Endothelial cell of umbilical vein (primary cell): ENCODE data around the gene SKIDA1. TPM values are rescaled to one million over a fixed set of nuclear protein-coding genes. Genes with fewer than 3 reads are reported as not detected.

Experiments
- BruUV-seq: library from RNA; stranded (reverse); fragments of 400-500 nt; replicated peaks from 2 replicates; lab custom pipeline; 2021; lab: Mats Ljungman, UMichigan
- CTCF ChIA-PET: fragments of 300-600, 350-600 bp; sonication (Branson Sonifier 250); formaldehyde crosslinking; loops from one replicate; lab custom pipeline; 2021; ENCODE audit warnings: antibody characterized with exemption, inconsistent platforms; lab: Charles Lee
- POLR2A ChIA-PET: fragments of 300-600, 350-600 bp; sonication (Branson Sonifier 250); formaldehyde crosslinking; loops from one replicate; lab custom pipeline; 2021; ENCODE audit warnings: antibody characterized with exemption, inconsistent platforms; lab: Charles Lee
- DNase-seq: peaks from one replicate; pipeline ENCODE4 v3.0.0-alpha.2; 2011; ENCODE audit warnings: low read depth, low spot score
- FAIRE-seq: peaks from 2 replicates; lab custom pipeline; 2011; peaks lifted over from hg19 to GRCh38; lab: Jason Lieb, UNC
- H2AFZ ChIP-seq: 2 replicates; pipeline ENCODE4 v1.6.0; 2012; ENCODE audit warnings: low read depth, low read length, control low read depth, inconsistent platforms
- H3K27ac ChIP-seq: 2 replicates; pipeline ENCODE4 v1.5.1; 2011; ENCODE audit warnings: low read depth, mild to moderate bottlenecking, control low read depth, low read length, moderate library complexity; ENCODE audit not compliant: insufficient read depth
- H3K27me3 ChIP-seq, 2 experiments: 2 replicates each; pipeline versions ENCODE4 v1.6.0 to v1.6.1; 2011; ENCODE audit warnings: low read length in 2 of 2, mixed read lengths in 1 of 2; ENCODE audit not compliant: control insufficient read depth in 2 of 2, insufficient read depth in 2 of 2
- H3K36me3 ChIP-seq, 2 experiments: 2 replicates in 1 of 2; 3 replicates in 1 of 2; pipeline ENCODE4 v1.5.1; 2011; ENCODE audit warnings: low read length in 2 of 2, mild to moderate bottlenecking in 1 of 2, moderate library complexity in 1 of 2; ENCODE audit not compliant: control insufficient read depth in 2 of 2, insufficient read depth in 2 of 2; ENCODE audit errors: extremely low read depth in 1 of 2
- H3K4me1 ChIP-seq: 3 replicates; pipeline ENCODE4 v1.5.1; 2011; ENCODE audit warnings: mild to moderate bottlenecking, low read length; ENCODE audit not compliant: control insufficient read depth, insufficient read depth; ENCODE audit errors: extremely low read depth
- H3K4me2 ChIP-seq: 2 replicates; pipeline ENCODE4 v1.6.1; 2011; ENCODE audit warnings: low read length, control low read depth, mixed read lengths; ENCODE audit not compliant: insufficient read depth
- H3K4me3 ChIP-seq, 3 experiments: fragments of 200-600 bp in 1 of 3; sonication (generic), shearing (Covaris generic) in 1 of 3; replicated peaks in 1 of 3; 2 replicates each; pipeline ENCODE4 v1.5.1; 2011 to 2016; ENCODE audit warnings: control low read depth in 3 of 3, low read length in 3 of 3, mild to moderate bottlenecking in 2 of 3, inconsistent platforms in 1 of 3, low read depth in 1 of 3, moderate library complexity in 1 of 3; ENCODE audit not compliant: insufficient read depth in 1 of 3
- H3K79me2 ChIP-seq: 2 replicates; pipeline ENCODE4 v1.6.0; 2012; ENCODE audit warnings: low read length, inconsistent platforms; ENCODE audit not compliant: control insufficient read depth, insufficient read depth
- H3K9ac ChIP-seq: replicated peaks from 2 replicates; pipeline ENCODE3; 2011; ENCODE audit warnings: low read length, control low read depth; ENCODE audit not compliant: insufficient read depth; ENCODE audit errors: extremely low read depth
- H3K9me1 ChIP-seq: replicated peaks from 3 replicates; pipeline ENCODE4 v1.6.0; 2011; ENCODE audit warnings: mild to moderate bottlenecking, low read length; ENCODE audit not compliant: control insufficient read depth, insufficient read depth; ENCODE audit errors: extremely low read depth
- H3K9me3 ChIP-seq: replicated peaks from 2 replicates; pipeline ENCODE4 v1.5.1; 2012; ENCODE audit warnings: low read length, inconsistent platforms; ENCODE audit not compliant: control insufficient read depth, insufficient read depth
- H4K20me1 ChIP-seq: replicated peaks from 2 replicates; pipeline ENCODE3; 2011; ENCODE audit warnings: mild to moderate bottlenecking, low read length; ENCODE audit not compliant: control insufficient read depth, insufficient read depth; ENCODE audit errors: extremely low read depth
- EZH2 ChIP-seq: IDR thresholded peaks from 2 replicates; pipeline ENCODE4 v1.6.1; 2012; ENCODE audit warnings: borderline replicate concordance, low read depth, mild to moderate bottlenecking, moderate library complexity, low read length, inconsistent platforms; ENCODE audit not compliant: severe bottlenecking
- JUN ChIP-seq: IDR thresholded peaks from 2 replicates; pipeline ENCODE4 v1.6.1; 2011; ENCODE audit warnings: borderline replicate concordance, low read depth; ENCODE audit not compliant: insufficient read length, insufficient read depth
- MYC ChIP-seq: IDR thresholded peaks from one replicate; pipeline ENCODE4 v1.6.1; 2011; ENCODE audit warnings: mild to moderate bottlenecking, low read depth, low read length
- POLR2A ChIP-seq: IDR thresholded peaks from 2 replicates; pipeline ENCODE4 v1.6.1; 2012; ENCODE audit warnings: low read depth, mild to moderate bottlenecking, control low read depth, low read length
- POLR2AphosphoS5 ChIP-seq: IDR thresholded peaks from 2 replicates; pipeline ENCODE4 v1.6.1; 2012; ENCODE audit warnings: low read depth, mild to moderate bottlenecking, control low read depth, low read length, moderate library complexity; ENCODE audit not compliant: insufficient read depth
- dilution Hi-C: fragments of 300-500 bp; cut with MboI; formaldehyde crosslinking; loops from one replicate; pipeline ENCODE4 v1.15.0; 2019; ENCODE audit warnings: low sequenced_read_pairs; ENCODE audit not compliant: extremely low pct_ligation_motif_present
- intact Hi-C: fragments of 100-400 bp; cut with micrococcal nuclease; formaldehyde crosslinking; loops from one replicate; pipeline ENCODE4 v1.10.0; 2022
- polyA plus RNA-seq, 4 experiments: library from polyadenylated mRNA; depleted of rRNA in 3 of 4; stranded (reverse) in 3 of 4; unstranded in 1 of 4; fragments of >200 nt; gene quantifications; 2 replicates each; pipeline versions ENCODE4 v1.2.1 to v1.2.3, GENCODE V29; 2011 to 2012; ENCODE audit warnings: missing spikeins in 1 of 4
- total RNA-seq: library from RNA; stranded (reverse); gene quantifications from 2 replicates; pipeline ENCODE4 v1.2.3, GENCODE V29; 2021
- TF ChIP-seq, protein P1 (sequence below), 2 donors: IDR thresholded peaks; 1 replicate in 1 of 2; 2 replicates in 1 of 2; pipeline ENCODE4 v1.5.1; 2011; ENCODE audit warnings: low read length in 2 of 2, mild to moderate bottlenecking in 2 of 2, moderate library complexity in 2 of 2, control low read depth in 1 of 2, inconsistent platforms in 1 of 2, low read depth in 1 of 2; ENCODE audit not compliant: insufficient read depth in 1 of 2; ENCODE audit errors: extremely low read depth in 1 of 2

The SKIDA1 gene
- total and polyA plus RNA-seq, 2 donors (not counting 3 experiments of a cell fraction or from before 2014, with no cell fraction given) = 0.21 to 0.71 TPM

GRCh38 chr10:21506351-21506750, 19.1 kb downstream of the SKIDA1 start:
- Histone ChIP-seq H3K27ac (no peak overlapping the region), H3K9me1 (no peaks in the 10 kb centered on the region), H3K36me3 (no peaks in the 10 kb centered on the region), H3K4me3 (no peak overlapping the region), H3K79me2 (no peaks in the 10 kb centered on the region), H3K9ac (no peak overlapping the region), H3K27me3 (peaks cover 7 to 16% of the 10 kb centered on the region in 2 experiments), H3K4me1 (no peaks in the 10 kb centered on the region), H3K9me3 (no peaks in the 10 kb centered on the region), H2AFZ (no peak overlapping the region), H4K20me1 (no peaks in the 10 kb centered on the region), H3K4me2 (no peak overlapping the region)
- no TSS peak for BruUV-seq
- no peak for TF ChIP-seq POLR2AphosphoS5
- TF ChIP-seq POLR2A = no peak
- TF ChIP-seq JUN = no peak
- no peak for TF ChIP-seq MYC
- no peak for TF ChIP-seq EZH2
- TF ChIP-seq, protein P1, sequence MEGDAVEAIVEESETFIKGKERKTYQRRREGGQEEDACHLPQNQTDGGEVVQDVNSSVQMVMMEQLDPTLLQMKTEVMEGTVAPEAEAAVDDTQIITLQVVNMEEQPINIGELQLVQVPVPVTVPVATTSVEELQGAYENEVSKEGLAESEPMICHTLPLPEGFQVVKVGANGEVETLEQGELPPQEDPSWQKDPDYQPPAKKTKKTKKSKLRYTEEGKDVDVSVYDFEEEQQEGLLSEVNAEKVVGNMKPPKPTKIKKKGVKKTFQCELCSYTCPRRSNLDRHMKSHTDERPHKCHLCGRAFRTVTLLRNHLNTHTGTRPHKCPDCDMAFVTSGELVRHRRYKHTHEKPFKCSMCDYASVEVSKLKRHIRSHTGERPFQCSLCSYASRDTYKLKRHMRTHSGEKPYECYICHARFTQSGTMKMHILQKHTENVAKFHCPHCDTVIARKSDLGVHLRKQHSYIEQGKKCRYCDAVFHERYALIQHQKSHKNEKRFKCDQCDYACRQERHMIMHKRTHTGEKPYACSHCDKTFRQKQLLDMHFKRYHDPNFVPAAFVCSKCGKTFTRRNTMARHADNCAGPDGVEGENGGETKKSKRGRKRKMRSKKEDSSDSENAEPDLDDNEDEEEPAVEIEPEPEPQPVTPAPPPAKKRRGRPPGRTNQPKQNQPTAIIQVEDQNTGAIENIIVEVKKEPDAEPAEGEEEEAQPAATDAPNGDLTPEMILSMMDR (IDR thresholded peaks at IDR 0.05; ENCODE audit: extremely low read depth in 1 of 2, insufficient read depth in 1 of 2, low read depth in 1 of 2, low read length in 2 of 2) = no peak
- DNase-seq (no peak), FAIRE-seq (no peak)
- ChIA-PET CTCF (interaction anchor here (1.8 kb wide), 1 partner anchor 9 kb away, joined by 4 read pairs; no protein-coding TSS in a partner anchor), POLR2A (no interaction called here)
- dilution Hi-C loops = no loop called here
- intact Hi-C loops = no loop called here
